ENCODE results near the gene HACL1.
"Not testable (repeated sequence)": the region's sequence is repeated elsewhere in the genome, so short reads cannot be mapped to it uniquely, and the experiment has no call there.

The HACL1 gene

GRCh38 chr3:15629860-15630597, 28.7 kb upstream of the HACL1 start:
- peak; percentile 44 for DNase-seq

DNA sequence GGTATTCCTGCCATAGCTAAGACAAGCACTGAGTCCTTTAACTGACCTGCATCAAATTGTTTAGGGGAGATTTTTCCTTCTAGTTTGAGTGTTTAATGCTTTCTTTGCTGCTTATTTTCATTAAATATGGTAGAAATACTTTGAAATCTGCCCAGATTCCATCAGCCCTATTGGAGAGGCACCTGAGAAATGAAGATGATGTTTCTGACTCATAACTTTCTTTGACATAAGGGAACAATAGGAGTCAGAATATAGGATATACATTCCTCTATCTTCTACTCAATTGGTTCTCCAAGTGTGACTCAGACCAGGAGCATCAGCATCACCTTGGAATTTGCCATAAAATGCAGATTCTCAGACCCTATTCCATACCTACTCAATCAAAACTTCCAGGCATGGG, 27.6 kb upstream of the HACL1 start:
- DNase-seq = no peak

- no peak for DNase-seq
These were observed 22.4 kb upstream of the HACL1 start for GRCh38 chr3:15623535-15624440.

GRCh38 chr3:15619659-15620464, 18.5 kb upstream of the HACL1 start:
- not testable (repeated sequence) for DNase-seq

DNA sequence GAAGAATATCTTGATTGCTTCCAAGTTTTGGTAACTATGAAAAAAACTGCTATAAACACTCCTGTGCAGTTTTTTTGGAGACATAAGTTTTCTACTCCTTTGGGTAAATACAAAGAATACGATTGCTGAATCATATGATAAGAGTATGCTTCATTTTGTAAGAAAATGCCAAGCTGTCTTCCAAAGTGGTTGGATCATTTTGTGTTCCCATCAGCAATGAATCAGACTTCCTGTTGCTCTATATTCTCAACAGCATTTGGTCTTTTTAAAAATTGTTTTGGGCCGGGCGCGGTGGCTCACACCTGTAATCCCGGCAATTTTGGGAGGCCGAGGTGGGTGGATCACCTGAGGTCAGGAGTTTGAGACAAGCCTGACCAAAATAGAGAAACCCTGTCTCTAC, 14.7 kb upstream of the HACL1 start:
- no peak for DNase-seq

- DNase-seq = no peak
These were observed 13.6 kb upstream of the HACL1 start for GRCh38 chr3:15614958-15615357.

GRCh38 chr3:15612001-15612400, 10.6 kb upstream of the HACL1 start:
- no peak for DNase-seq

DNA sequence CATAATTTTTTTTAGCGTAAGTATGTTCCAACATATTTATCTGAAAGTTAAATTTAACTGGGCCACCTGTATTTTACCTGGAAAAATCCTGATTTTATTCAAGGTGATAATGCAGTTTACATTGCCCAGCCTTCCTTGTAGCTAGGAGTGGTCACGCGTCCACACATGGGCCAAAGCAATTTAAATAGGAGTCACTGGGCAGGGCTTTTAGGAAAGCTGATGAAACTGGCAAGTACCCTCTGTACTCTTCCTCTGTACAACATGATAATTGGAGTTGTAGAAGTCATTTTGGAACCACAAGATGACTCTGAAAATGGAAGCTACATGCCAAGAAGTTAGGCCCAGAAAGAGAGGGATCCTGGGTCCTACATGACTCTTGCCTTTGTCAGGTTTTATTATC, 9.6 kb upstream of the HACL1 start:
- DNase-seq = no peak

DNA sequence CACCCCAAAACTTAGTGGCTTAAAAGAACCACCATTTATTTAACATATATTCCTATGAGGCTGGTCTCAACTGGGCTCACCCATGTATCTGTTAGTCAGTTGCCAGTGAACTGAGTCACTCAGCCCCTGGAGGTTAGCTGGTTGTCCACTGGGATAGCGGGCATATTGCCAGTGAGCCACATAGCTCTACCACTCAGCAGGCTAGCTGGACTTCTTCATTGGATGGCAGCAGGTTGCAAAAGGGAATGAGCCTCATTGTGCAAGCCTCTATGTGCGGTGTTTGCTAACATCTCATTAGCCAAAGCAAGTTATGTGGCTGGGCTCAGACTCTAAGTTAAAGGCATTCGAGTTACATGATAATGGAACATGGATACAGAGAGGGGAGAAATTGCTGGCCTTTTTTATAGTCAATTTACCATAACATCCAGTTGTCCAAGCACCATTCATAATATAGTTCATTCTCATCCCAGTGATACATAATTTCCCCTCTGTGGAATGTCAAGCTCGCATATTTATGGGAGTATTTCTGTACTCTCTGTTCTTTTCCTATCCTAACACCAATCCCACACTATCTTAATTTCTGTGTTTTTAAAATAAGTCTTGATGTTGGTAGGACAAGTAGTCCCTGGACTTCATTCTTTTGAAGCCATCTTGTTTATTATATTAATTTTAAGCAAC, 8.9 kb upstream of the HACL1 start:
- no peak for DNase-seq

GRCh38 chr3:15606434-15606891, 5.1 kb upstream of the HACL1 start:
- DNase-seq = no peak

- not testable (repeated sequence) for DNase-seq
These were observed 3.2 kb upstream of the HACL1 start for GRCh38 chr3:15604584-15604983.

- not testable (repeated sequence) for DNase-seq
These were observed 1.4 kb upstream of the HACL1 start for GRCh38 chr3:15602816-15603215.

DNA sequence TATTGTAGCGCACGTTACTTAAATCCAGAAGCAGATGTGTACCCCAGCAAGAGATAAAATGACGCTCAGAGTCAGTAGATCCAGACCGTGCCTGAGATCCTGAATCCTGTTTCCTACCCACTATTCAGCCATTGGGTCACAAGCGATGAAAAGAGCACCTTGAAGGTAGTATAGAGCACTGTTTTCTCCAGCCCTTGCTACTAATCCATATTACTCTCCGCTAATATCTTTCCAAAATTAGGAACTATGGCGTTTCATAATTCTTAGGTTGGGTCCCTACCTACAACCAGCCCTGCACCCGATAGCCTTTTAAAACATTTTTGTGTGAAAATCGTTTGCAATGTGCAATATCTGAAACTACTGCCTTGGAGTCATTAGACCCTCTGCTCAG, 772 bp upstream of the HACL1 start:
- DNase-seq = no peak

DNA sequence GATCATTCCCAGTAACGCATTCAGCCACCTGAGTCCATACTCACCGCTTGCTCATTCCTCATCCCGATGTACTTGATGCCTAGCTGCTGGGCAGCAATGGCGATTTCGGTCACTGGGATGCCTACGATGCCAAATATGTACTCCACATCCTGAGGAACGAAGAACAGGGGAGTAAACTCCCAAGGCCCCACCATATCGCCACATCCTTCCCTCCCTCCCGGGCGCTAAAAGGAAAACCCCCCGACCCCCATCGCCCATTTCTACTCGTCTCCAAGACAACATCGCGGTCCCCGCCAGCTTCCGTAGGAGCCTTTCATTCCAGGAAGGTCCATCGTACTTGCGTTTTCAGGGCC, 347 bp downstream of the HACL1 start:
- no peak for DNase-seq

- no peak for DNase-seq
These were observed 5.4 kb downstream of the HACL1 start for GRCh38 chr3:15595955-15596354.

GRCh38 chr3:15592968-15593367, 8.4 kb downstream of the HACL1 start:
- no peak for DNase-seq

- no peak for DNase-seq
These were observed 9.4 kb downstream of the HACL1 start for GRCh38 chr3:15591928-15592327.

DNA sequence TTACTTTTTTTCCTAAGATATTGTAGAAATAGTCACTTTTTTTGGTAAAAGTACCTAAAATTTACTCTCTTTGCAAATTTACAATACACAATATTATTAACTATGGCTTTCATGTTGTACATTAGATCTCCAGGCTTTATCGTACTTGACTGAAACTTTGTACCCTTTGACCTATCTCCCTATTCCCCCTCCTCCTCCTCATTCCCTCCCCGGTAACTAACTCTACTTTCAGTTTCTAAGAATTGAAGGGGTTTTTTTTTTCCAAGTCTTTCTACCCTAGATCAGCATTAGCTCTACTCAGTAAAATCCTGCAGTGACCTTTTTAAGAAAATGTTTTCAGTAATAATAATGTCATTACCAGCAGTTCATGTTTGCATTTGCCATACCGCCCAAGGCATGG, 10.1 kb downstream of the HACL1 start:
- DNase-seq = no peak

- no peak for DNase-seq
These were observed 16.1 kb downstream of the HACL1 start for GRCh38 chr3:15585111-15585845.

GRCh38 chr3:15581471-15582394, 19.6 kb downstream of the HACL1 start:
- DNase-seq = no peak

GRCh38 chr3:15579051-15579450, 22.3 kb downstream of the HACL1 start:
- no peak for DNase-seq
